HG03045 (cell line): ENCODE data around the gene HPSE2.
"Not testable (repeated sequence)": the region's sequence is repeated elsewhere in the genome, so short reads cannot be mapped to it uniquely, and the experiment has no call there.

Experiments
- ATAC-seq: cut with Tn5 transposase; IDR thresholded peaks from one replicate; pipeline ENCODE4 v1.9.1; 2021; ENCODE audit warnings: mild to moderate bottlenecking, moderate library complexity; ENCODE audit not compliant: unreplicated experiment

Gene HPSE2

DNA sequence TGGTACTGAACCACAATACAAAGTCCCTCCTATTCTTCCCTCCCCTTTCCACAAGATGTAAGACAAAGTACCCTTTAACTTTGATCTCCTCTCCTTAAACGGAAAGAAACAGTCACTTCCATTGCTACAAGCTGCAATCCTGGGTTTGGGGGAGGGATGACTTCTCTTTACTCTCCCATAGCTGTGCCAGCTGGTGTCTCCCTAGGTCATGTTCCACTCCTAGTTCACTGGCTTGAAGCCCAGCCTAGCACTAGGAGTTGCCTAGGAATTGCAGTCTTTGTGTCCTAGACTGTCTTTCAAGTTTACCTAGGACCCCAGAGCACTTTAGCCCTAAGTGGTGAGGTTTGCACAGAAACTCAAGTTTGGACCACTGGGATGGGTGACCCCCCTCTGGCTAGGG, 311.1 kb downstream of the HPSE2 start:
- ATAC-seq, result no peak

DNA sequence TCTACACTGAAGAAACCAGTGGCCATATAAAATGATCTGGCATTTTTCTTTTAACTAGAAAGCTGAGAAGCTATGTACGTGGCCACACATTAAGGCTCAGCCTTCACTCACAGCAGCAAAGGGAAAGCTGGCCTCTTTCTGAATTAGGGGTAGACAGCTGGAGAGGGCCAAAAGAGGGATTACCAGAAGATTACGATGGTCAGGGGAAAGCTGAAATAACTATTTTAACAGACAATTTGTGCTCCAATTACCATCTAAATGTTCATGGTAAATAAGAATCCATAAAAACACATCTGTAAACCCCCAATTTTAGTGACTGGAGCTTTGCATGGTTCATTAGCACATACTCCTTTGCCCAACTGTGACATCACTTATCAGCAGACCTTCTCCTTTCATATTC, 314.3 kb downstream of the HPSE2 start:
- ATAC-seq, result no peak

- no peak for ATAC-seq
These were observed 314.8 kb downstream of the HPSE2 start for GRCh38 chr10:98920807-98921206.

- no peak for ATAC-seq
These were observed 315.3 kb downstream of the HPSE2 start for GRCh38 chr10:98920360-98920759.

DNA sequence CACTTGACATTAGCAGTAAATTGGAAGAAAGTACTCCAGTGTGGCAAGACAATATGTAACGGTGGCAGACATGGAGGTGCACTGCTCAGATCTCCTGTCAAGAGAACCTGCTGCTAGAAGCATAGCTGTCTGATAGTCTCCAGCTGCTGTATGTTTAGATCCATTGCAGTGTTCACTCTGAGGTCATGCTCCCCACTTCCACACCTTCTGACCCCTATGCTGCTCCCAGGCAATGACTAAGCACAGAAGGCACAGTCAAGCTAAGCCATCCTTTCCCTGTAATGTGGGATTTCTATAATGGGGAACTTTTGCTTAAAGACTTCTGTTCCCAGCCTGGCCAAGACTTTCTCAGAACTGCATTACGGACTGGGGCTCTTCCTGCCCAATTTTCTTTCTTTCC, 315.8 kb downstream of the HPSE2 start:
- no peak for ATAC-seq

DNA sequence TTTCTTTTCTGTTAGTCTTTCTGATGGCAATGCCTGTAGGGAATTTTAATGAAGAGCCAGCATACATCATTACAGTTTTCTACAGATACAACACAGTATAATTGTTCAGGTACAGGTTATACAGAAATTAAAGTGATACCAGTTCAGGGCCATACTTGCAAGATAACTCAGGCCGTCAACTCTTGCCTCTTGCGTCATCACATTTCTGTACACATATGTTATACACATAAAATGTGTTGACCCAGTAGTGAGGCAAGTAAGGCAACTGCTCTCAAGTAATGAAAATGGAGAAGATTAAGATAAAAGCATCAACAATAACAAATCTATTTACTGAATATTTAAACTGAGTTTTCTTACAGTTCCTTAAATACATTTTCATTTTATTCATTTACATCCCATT, 317.8 kb downstream of the HPSE2 start:
- no peak for ATAC-seq

DNA sequence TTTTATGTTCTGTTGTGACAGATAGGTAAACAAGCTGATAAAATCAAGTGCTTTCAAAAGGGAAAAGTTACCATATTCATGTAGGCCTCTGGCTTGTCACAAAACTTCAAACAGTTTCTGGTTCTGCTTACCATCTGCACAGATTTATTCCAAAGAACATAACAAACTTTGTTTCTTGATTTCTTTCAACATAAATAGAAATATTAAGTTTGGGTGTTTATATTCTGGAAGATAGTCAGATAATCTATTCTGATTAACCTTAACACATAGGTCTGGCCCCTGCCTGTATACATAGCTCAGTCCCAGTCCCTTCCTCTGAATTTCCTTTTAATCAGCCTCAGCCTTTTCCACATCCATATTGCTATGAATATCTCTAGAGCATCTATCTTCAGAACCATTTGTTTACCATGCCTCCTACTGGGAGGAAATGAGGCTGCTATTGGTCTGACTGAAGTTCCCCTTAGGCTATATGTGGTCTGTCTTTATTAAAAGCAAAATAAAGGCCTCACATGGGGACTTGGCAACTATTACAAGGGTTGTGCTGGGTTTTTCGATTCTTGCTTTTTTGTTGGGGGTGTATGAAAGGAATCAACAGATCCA, 319.0 kb downstream of the HPSE2 start:
- no peak for ATAC-seq

GRCh38 chr10:98915911-98916310, 319.7 kb downstream of the HPSE2 start:
- no peak for ATAC-seq

GRCh38 chr10:98910546-98910945, 325.1 kb downstream of the HPSE2 start:
- ATAC-seq, result no peak

DNA sequence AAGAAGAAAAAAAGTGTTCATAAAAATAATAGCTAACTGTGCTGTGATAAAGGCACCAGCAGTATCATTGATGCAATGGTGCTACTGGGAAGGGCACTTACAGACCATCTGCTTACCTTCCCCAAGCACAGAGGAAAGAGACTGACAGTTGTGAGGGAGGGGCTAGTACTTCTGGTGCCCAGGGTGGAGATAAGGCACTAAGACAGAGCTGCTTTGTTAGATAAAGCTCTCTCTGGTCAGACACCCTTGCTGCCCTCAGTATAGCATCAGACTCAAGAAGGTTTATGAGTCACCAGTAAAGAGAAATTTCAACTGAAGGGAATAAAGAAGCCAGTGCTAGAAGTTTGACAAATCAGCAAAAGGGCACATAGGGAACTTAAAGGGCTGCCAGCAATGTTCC, 325.6 kb downstream of the HPSE2 start:
- no peak for ATAC-seq

DNA sequence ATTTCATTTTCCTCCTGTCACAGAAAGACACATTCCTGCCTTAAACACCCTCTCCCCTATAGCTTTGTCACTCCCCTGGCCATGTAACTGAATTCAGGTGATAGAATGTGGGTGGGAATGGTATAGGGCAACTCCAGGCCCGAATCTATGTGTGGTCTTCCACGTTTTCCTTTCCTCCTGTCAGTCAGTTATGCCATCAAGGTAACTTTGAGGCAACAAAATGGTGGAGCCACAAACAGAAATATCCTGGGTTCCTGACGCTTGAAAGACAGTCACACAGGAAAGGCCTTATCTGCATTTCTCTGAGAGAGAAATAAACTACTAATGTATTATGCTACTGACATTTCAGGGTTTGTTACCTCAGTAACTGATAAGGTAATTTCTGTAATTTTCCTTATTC, 326.8 kb downstream of the HPSE2 start:
- ATAC-seq, result no peak

GRCh38 chr10:98908247-98908646, 327.4 kb downstream of the HPSE2 start:
- not testable (repeated sequence) for ATAC-seq

DNA sequence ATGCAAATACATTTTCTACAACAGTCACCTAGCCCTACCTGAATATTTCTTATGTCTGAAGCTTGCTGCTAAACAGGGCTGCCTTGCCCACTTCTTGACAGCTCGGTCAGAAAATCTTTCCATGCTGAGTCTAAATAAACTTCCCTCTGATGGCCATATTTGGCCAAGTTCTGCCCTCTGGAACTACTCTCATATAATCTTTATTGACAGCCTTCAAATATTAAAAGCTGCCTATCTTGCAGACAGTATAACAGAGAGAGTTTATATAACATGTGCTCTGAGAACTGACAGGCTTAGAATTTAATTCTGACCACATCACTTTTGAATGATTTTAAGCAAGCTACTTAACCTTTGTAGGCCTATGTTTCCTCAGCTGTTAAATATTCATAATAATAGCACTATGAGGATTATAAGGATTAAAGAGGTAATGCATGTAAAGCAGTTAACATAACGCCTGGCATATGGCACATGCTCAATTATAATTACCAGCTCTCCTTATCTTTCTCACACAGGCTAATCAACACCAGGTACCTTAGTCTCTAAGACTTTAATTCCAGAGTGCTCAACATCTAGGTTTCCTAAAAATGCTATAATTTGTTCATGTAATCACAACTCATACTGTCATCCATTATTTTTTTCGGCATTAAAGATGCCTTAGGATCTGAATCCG, 334.1 kb downstream of the HPSE2 start:
- ATAC-seq, result no peak

DNA sequence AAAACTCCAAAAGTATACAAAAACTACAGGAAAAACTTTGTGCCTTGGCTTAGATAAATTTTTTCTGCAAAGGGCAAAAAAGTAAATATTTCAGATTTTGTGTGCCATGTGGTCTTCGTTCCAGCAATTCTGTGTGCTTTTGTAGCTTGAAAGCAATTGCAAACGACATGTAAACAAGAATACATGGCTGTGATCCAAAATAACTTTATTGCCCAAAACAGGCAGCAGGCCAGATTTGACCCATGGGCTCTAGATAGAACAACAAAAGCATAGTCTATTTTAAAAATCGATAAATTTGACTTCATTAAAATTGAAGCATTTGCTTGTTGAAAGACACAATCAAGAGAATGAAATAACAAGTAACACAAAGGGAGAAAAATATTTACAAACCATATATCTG, 336.6 kb downstream of the HPSE2 start:
- ATAC-seq, result no peak

GRCh38 chr10:98892523-98892922, 343.1 kb downstream of the HPSE2 start:
- ATAC-seq, result no peak

GRCh38 chr10:98886686-98887085, 349.0 kb downstream of the HPSE2 start:
- ATAC-seq, result no peak

GRCh38 chr10:98885378-98885777, 350.3 kb downstream of the HPSE2 start:
- no peak for ATAC-seq

- ATAC-seq, result no peak
These were observed 353.9 kb downstream of the HPSE2 start for GRCh38 chr10:98881789-98882188.

DNA sequence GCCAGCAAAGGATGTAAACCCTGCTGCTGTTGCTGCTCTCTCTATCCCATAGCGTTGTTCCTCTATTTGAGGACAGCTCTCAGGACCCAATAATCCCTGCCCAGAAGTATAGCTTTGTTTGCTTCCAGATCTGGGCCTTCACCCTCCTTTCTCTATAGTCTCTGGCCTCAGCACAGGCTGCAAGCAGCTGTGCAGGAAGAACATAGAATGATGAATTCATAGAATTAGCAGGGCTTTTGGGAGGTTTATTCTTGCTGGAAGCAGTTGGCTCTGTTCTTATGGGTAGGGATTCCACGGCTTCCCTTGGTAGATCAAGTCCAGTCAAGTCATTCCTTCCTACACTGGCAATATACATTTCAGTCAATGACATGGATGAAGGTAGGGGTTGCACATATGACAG, 354.7 kb downstream of the HPSE2 start:
- ATAC-seq, result no peak

DNA sequence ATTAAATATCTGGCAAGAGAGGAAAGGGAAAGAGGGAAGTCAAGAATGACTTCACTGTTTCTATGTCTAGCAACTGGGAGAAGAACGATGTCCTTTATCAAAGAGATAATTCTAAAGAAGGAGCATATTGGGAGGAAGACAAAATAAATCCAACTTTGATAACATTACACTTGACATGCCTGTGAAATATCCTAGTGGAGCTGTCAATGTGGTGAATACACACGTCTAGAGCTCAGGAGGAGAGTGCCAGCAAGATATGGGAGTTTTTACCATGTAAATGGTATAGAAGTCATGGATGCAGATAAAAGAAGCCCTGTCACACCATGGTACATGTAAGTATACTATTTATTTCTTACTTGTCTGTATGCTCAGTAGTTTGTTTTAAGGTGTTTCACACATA, 356.7 kb downstream of the HPSE2 start:
- ATAC-seq, result no peak

DNA sequence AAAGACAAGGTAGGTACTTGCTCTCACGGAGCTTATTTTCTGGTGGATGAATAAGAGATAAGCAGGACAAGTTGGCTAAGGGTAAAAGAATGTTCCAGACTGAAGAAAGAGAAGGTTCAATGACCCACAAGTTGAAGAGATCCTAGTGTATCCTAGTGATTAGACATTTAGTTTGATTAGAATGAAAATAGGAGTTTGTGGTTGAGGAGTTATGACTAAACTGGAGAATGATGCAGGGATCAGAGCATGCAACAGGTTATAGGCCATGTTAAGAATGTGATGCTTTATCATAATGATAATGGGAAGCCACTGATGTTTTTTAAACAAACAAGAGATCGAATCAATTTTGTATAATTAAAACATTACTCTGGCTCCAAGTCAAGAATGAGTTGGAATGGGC, 357.2 kb downstream of the HPSE2 start:
- ATAC-seq, result no peak

GRCh38 chr10:98861962-98862361, 373.7 kb downstream of the HPSE2 start:
- no peak for ATAC-seq

DNA sequence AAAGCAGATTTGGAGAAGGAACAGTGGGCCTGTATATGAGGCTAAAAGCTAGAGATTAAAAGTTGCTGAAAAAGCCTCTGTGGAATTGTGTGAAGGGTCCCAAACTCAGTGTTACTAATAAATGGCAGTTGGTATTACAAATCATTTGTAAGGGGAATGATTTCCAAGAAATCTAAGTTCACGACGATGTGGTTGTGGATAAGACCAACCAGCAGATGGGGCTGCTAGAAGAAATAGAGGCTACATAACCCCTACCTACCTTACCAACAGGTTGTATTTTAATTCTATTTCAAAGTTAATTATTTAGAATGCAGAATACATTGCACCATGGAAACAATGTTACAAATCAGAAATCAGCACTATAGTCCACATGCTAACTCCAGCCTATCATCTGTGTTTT, 377.1 kb downstream of the HPSE2 start:
- no peak for ATAC-seq
